GM12873 (cell line): ENCODE measurements around the gene TOGARAM2.

Source experiments
- CTCF ChIP-seq: IDR thresholded peaks from 2 replicates; pipeline ENCODE4 v1.5.1; 2012; ENCODE audit warnings: low read depth, mild to moderate bottlenecking, moderate library complexity, low read length, control low read depth; ENCODE audit not compliant: insufficient read depth; ENCODE audit errors: missing control alignments

Gene TOGARAM2

GRCh38 chr2:29080886-29081743, 100.0 kb downstream of the TOGARAM2 start:
- TF ChIP-seq CTCF, result no peak

GRCh38 chr2:29082804-29083495, 101.9 kb downstream of the TOGARAM2 start:
- TF ChIP-seq CTCF, result no peak

GRCh38 chr2:29084554-29084953, 103.5 kb downstream of the TOGARAM2 start:
- no peak for TF ChIP-seq CTCF

- TF ChIP-seq CTCF, result no peak
Measured at GRCh38 chr2:29096969-29097368, 115.9 kb downstream of the TOGARAM2 start.

- no peak for TF ChIP-seq CTCF
Measured at GRCh38 chr2:29097569-29097968, 116.5 kb downstream of the TOGARAM2 start.

GRCh38 chr2:29100564-29100963, 119.5 kb downstream of the TOGARAM2 start:
- no peak for TF ChIP-seq CTCF
